ENCODE results near the gene ZBTB18. TPM values are rescaled to one million over a fixed set of nuclear protein-coding genes. Genes with fewer than 3 reads are reported as not detected.

The ZBTB18 gene
- total RNA-seq, 1 experiment from 2014 or later: 16.8 TPM

GRCh38 chr1:244094880-244095528, 43.9 kb downstream of the ZBTB18 start:
- no peak overlapping the region for H3K27ac ChIP-seq (ENCODE audit: low read length)
- no peaks in the 10 kb centered on the region for H3K9me3 ChIP-seq (ENCODE audit: low read length)
- H3K36me3 ChIP-seq (ENCODE audit: low read depth, low read length): no peaks in the 10 kb centered on the region
- H3K9ac ChIP-seq (ENCODE audit: low read length): no peak overlapping the region
- ATAC-seq (no peak), DNase-seq (no peak)
- no peaks in the 10 kb centered on the region for H4K20me1 ChIP-seq (ENCODE audit: low read length)
- no peak overlapping the region for H3K4me3 ChIP-seq (ENCODE audit: low read length)
- no peaks in the 10 kb centered on the region for H3F3A ChIP-seq (ENCODE audit: low read length, unreplicated experiment)
- H3K9me2 ChIP-seq (replicated peaks; ENCODE audit: low read length): 0 out of 2 replicates have a peak, but pooled peaks cover 7% of the 10 kb centered on the region
- POLR2A ChIA-PET (ENCODE audit: unreplicated experiment): no interaction called here
- intact Hi-C loops (cut with micrococcal nuclease): no loop called here
- no peaks in the 10 kb centered on the region for H3K79me2 ChIP-seq (ENCODE audit: low read length)
- no peaks in the 10 kb centered on the region for H3K27me3 ChIP-seq (ENCODE audit: low read length)
- H3K4me2 ChIP-seq (ENCODE audit: low read length): no peak overlapping the region
- TF ChIP-seq EZH2 (IDR thresholded peaks at IDR 0.05; ENCODE audit: low read length, unreplicated experiment) (no peak), CTCF (conservative IDR thresholded peaks at IDR 0.05; ENCODE audit: low read depth, low read length) (no peak), EZH2phosphoT487 (IDR thresholded peaks at IDR 0.05; ENCODE audit: borderline replicate concordance, low read length) (no peak)
- BruUV-seq (replicated peaks): no TSS peak
- no peak overlapping the region for H2AFZ ChIP-seq (ENCODE audit: low read length)
- peaks cover 10% of the 10 kb centered on the region; the same call in 1 of the 2 replicates for H3K4me1 ChIP-seq (ENCODE audit: insufficient read depth, low read length)
- CTCF ChIA-PET: no interaction called here

- H2AFZ ChIP-seq (ENCODE audit: low read length): no peak overlapping the region
- H3K36me3 ChIP-seq (ENCODE audit: low read depth, low read length): no peaks in the 10 kb centered on the region
- DNase-seq (no peak), ATAC-seq (no peak)
- intact Hi-C loops (cut with micrococcal nuclease): no loop called here
- no peaks in the 10 kb centered on the region for H3K27me3 ChIP-seq (ENCODE audit: low read length)
- H3K27ac ChIP-seq (ENCODE audit: low read length): no peak overlapping the region
- H3K79me2 ChIP-seq (ENCODE audit: low read length): no peaks in the 10 kb centered on the region
- TF ChIP-seq CTCF (conservative IDR thresholded peaks at IDR 0.05; ENCODE audit: low read depth, low read length): no peak
- no peak overlapping the region for H3K9ac ChIP-seq (ENCODE audit: low read length)
- 0 out of 2 replicates have a peak, but pooled peaks cover 7% of the 10 kb centered on the region for H3K9me2 ChIP-seq (replicated peaks; ENCODE audit: low read length)
- ChIA-PET CTCF (no interaction called here), POLR2A (ENCODE audit: unreplicated experiment) (no interaction called here)
- no peak overlapping the region for H3K4me2 ChIP-seq (ENCODE audit: low read length)
- H3K4me3 ChIP-seq (ENCODE audit: low read length): no peak overlapping the region
- no TSS peak for BruUV-seq (replicated peaks)
- peaks cover 10% of the 10 kb centered on the region; the same call in 1 of the 2 replicates for H3K4me1 ChIP-seq (ENCODE audit: insufficient read depth, low read length)
- H4K20me1 ChIP-seq (ENCODE audit: low read length): no peaks in the 10 kb centered on the region
- no peaks in the 10 kb centered on the region for H3K9me3 ChIP-seq (ENCODE audit: low read length)
- H3F3A ChIP-seq (ENCODE audit: low read length, unreplicated experiment): no peaks in the 10 kb centered on the region
Measured at GRCh38 chr1:244095529-244095911, 44.4 kb downstream of the ZBTB18 start.

- H3K79me2 ChIP-seq (ENCODE audit: low read length): no peaks in the 10 kb centered on the region
- DNase-seq: no peak
- BruUV-seq (replicated peaks): no TSS peak
- no peak for ATAC-seq
- POLR2A ChIA-PET (ENCODE audit: unreplicated experiment): interaction anchor here (0.5 kb wide), 1 partner anchor 48 kb away, joined by 6 read pairs; no protein-coding TSS in a partner anchor
- H3K4me3 ChIP-seq (ENCODE audit: low read length): no peak overlapping the region
- no peaks in the 10 kb centered on the region for H4K20me1 ChIP-seq (ENCODE audit: low read length)
- H3K36me3 ChIP-seq (ENCODE audit: low read depth, low read length): no peaks in the 10 kb centered on the region
- H3K9me3 ChIP-seq (ENCODE audit: low read length): no peaks in the 10 kb centered on the region
- CTCF ChIA-PET: no interaction called here
- H3K9ac ChIP-seq (ENCODE audit: low read length): no peak overlapping the region
- no peaks in the 10 kb centered on the region for H3K27me3 ChIP-seq (ENCODE audit: low read length)
- H3F3A ChIP-seq (ENCODE audit: low read length, unreplicated experiment): no peaks in the 10 kb centered on the region
- intact Hi-C loops (cut with micrococcal nuclease): no loop called here
- no peak overlapping the region for H3K4me2 ChIP-seq (ENCODE audit: low read length)
- TF ChIP-seq CTCF (conservative IDR thresholded peaks at IDR 0.05; ENCODE audit: low read depth, low read length): no peak
- TF ChIP-seq EZH2phosphoT487 (IDR thresholded peaks at IDR 0.05; ENCODE audit: borderline replicate concordance, low read length): no peak
- no peak for TF ChIP-seq EZH2 (IDR thresholded peaks at IDR 0.05; ENCODE audit: low read length, unreplicated experiment)
- H3K27ac ChIP-seq (ENCODE audit: low read length): no peak overlapping the region
- H3K9me2 ChIP-seq (replicated peaks; ENCODE audit: low read length): 0 out of 2 replicates have a peak, but pooled peaks cover 7% of the 10 kb centered on the region
- H3K4me1 ChIP-seq (ENCODE audit: insufficient read depth, low read length): peaks cover 10% of the 10 kb centered on the region; the same call in 1 of the 2 replicates
- no peak overlapping the region for H2AFZ ChIP-seq (ENCODE audit: low read length)
Measured at GRCh38 chr1:244096066-244096610, 45.1 kb downstream of the ZBTB18 start.
